H9 (cell line): ENCODE measurements around the gene FAT1. TPM values are rescaled to one million over a fixed set of nuclear protein-coding genes. Genes with fewer than 3 reads are reported as not detected.
A peak's percentile ranks its signal among the peaks of the same experiment; 100 is the strongest.

Experiments used
- DNase-seq: peaks from one replicate; pipeline ENCODE4 v3.0.0-alpha.2; 2017
- H2AFZ ChIP-seq: one replicate; pipeline ENCODE4 v1.6.1; 2013; ENCODE audit warnings: mild to moderate bottlenecking, low read length, control low read depth, moderate library complexity
- H2AK5ac ChIP-seq: 2 replicates; pipeline ENCODE4 v1.6.1; 2013; ENCODE audit warnings: low read length, control low read depth, mixed read lengths; ENCODE audit not compliant: insufficient read length
- H2BK120ac ChIP-seq: one replicate; pipeline ENCODE4 v1.6.1; 2013; ENCODE audit warnings: low read depth, mild to moderate bottlenecking, low read length, control low read depth, inconsistent platforms; ENCODE audit not compliant: poor library complexity, severe bottlenecking
- H2BK12ac ChIP-seq: 2 replicates; pipeline ENCODE4 v1.6.1; 2013; ENCODE audit warnings: low read length, control low read depth, mixed read lengths, low read depth; ENCODE audit not compliant: insufficient read length
- H2BK15ac ChIP-seq: 2 replicates; pipeline ENCODE4 v1.6.1; 2013; ENCODE audit warnings: low read depth, low read length, control low read depth
- H2BK20ac ChIP-seq: one replicate; pipeline ENCODE4 v1.6.1; 2013; ENCODE audit warnings: low read depth, mild to moderate bottlenecking, low read length, control low read depth, inconsistent platforms; ENCODE audit not compliant: poor library complexity, severe bottlenecking
- H2BK5ac ChIP-seq: 2 replicates; pipeline ENCODE4 v1.6.1; 2013; ENCODE audit warnings: low read length, control low read depth, mixed read lengths; ENCODE audit not compliant: insufficient read length
- H3K14ac ChIP-seq: 2 replicates; pipeline ENCODE4 v1.6.1; 2013; ENCODE audit warnings: low read length, control low read depth; ENCODE audit not compliant: insufficient read depth
- H3K18ac ChIP-seq: 2 replicates; pipeline ENCODE4 v1.6.1; 2013; ENCODE audit warnings: low read depth, mild to moderate bottlenecking, mixed read lengths, low read length, control low read depth; ENCODE audit not compliant: insufficient read length
- H3K23ac ChIP-seq: 2 replicates; pipeline ENCODE4 v1.6.1; 2013; ENCODE audit warnings: low read length, control low read depth, mixed read lengths, low read depth; ENCODE audit not compliant: insufficient read length
- H3K23me2 ChIP-seq: 2 replicates; pipeline ENCODE4 v1.6.1; 2013; ENCODE audit warnings: low read depth, mild to moderate bottlenecking, mixed read lengths, low read length, control low read depth; ENCODE audit not compliant: insufficient read length, poor library complexity, severe bottlenecking
- H3K27ac ChIP-seq: 2 replicates; pipeline ENCODE4 v1.5.1; 2013; ENCODE audit warnings: low read length, control low read depth, mixed read lengths, low read depth; ENCODE audit not compliant: insufficient read length
- H3K27me3 ChIP-seq: 2 replicates; pipeline ENCODE4 v1.6.1; 2013; ENCODE audit warnings: low read length, control low read depth, inconsistent platforms; ENCODE audit not compliant: insufficient read depth
- H3K4ac ChIP-seq: 2 replicates; pipeline ENCODE4 v1.6.1; 2013; ENCODE audit warnings: low read depth, mild to moderate bottlenecking, control low read depth, inconsistent platforms, low read length, moderate library complexity
- H3K4me1 ChIP-seq: 2 replicates; pipeline ENCODE4 v1.6.1; 2013; ENCODE audit warnings: low read length, control low read depth, inconsistent platforms; ENCODE audit not compliant: insufficient read depth
- H3K4me2 ChIP-seq: 2 replicates; pipeline ENCODE4 v1.6.1; 2013; ENCODE audit warnings: low read length, control low read depth, mixed read lengths; ENCODE audit not compliant: insufficient read length, insufficient read depth
- H3K56ac ChIP-seq: 2 replicates; pipeline ENCODE4 v1.6.1; 2013; ENCODE audit warnings: low read depth, mild to moderate bottlenecking, mixed read lengths, low read length, control low read depth; ENCODE audit not compliant: insufficient read length
- H3K79me1 ChIP-seq: 2 replicates; pipeline ENCODE4 v1.6.1; 2013; ENCODE audit warnings: low read depth, mild to moderate bottlenecking, moderate library complexity, low read length, control low read depth, inconsistent platforms; ENCODE audit not compliant: insufficient read depth, poor library complexity, severe bottlenecking
- H3K79me2 ChIP-seq: 2 replicates; pipeline ENCODE4 v1.6.1; 2013; ENCODE audit warnings: low read length, control low read depth, inconsistent platforms; ENCODE audit not compliant: insufficient read depth
- H3K9ac ChIP-seq: 2 replicates; pipeline ENCODE4 v1.6.1; 2013; ENCODE audit warnings: low read length, control low read depth, mixed read lengths; ENCODE audit not compliant: insufficient read length; ENCODE audit errors: extremely low read depth
- H3K9me3 ChIP-seq: one replicate; pipeline ENCODE4 v1.6.1; 2013; ENCODE audit warnings: low read depth, low read length, inconsistent platforms; ENCODE audit not compliant: control insufficient read depth
- H3T11ph ChIP-seq: one replicate; pipeline ENCODE4 v1.6.1; 2013; ENCODE audit warnings: mild to moderate bottlenecking, low read length, control low read depth, inconsistent platforms
- H4K20me1 ChIP-seq: one replicate; pipeline ENCODE4 v1.6.1; 2013; ENCODE audit not compliant: control insufficient read depth, insufficient read length, insufficient read depth
- H4K5ac ChIP-seq: 2 replicates; pipeline ENCODE4 v1.6.1; 2013; ENCODE audit warnings: low read depth, mild to moderate bottlenecking, mixed read lengths, low read length, control low read depth; ENCODE audit not compliant: insufficient read length
- H4K8ac ChIP-seq: replicated peaks from 2 replicates; pipeline ENCODE4 v1.6.1; 2013; ENCODE audit warnings: low read length, control low read depth, mixed read lengths, low read depth; ENCODE audit not compliant: insufficient read length
- H4K91ac ChIP-seq: 2 replicates; pipeline ENCODE4 v1.6.1; 2013; ENCODE audit warnings: low read depth, mild to moderate bottlenecking, moderate library complexity, mixed read lengths, low read length, control low read depth; ENCODE audit not compliant: insufficient read length
- H3K27ac Mint-ChIP-seq, 3 experiments: 2 replicates in 2 of 3; 3 replicates in 1 of 3; pipeline ENCODE4 v1.8.0; 2020 to 2021; ENCODE audit warnings: mixed read lengths in 3 of 3, mild to moderate bottlenecking in 1 of 3, moderate library complexity in 1 of 3
- H3K27me3 Mint-ChIP-seq: 2 replicates; pipeline ENCODE4 v1.8.0; 2021; ENCODE audit warnings: low read depth, mild to moderate bottlenecking, moderate library complexity, mixed read lengths
- H3K36me3 Mint-ChIP-seq, 3 experiments: 2 replicates in 2 of 3; 3 replicates in 1 of 3; pipeline ENCODE4 v1.8.0; 2020 to 2021; ENCODE audit warnings: low read depth in 3 of 3, mixed read lengths in 3 of 3; ENCODE audit not compliant: insufficient read depth in 1 of 3
- H3K4me1 Mint-ChIP-seq, 2 experiments: 2 replicates each; pipeline ENCODE4 v1.8.0; 2020; ENCODE audit warnings: mixed read lengths in 2 of 2
- H3K4me3 Mint-ChIP-seq, 2 experiments: 2 replicates in 1 of 2; 3 replicates in 1 of 2; pipeline ENCODE4 v1.8.0; 2020 to 2021; ENCODE audit warnings: mild to moderate bottlenecking in 2 of 2, mixed read lengths in 2 of 2, moderate library complexity in 1 of 2
- H3K9me3 Mint-ChIP-seq, 2 experiments: 2 replicates in 1 of 2; 3 replicates in 1 of 2; pipeline ENCODE4 v1.8.0; 2020; ENCODE audit warnings: mild to moderate bottlenecking in 2 of 2, mixed read lengths in 2 of 2, moderate library complexity in 1 of 2
- CTCF ChIP-seq: fragments of 200-600 bp; sonication (generic); conservative IDR thresholded peaks from 3 replicates; pipeline ENCODE4 v1.8.0; 2021; ENCODE audit warnings: antibody characterized with exemption, mild to moderate bottlenecking
- whole genome bisulfite sequencing: extraction: QIAGEN DNeasy Blood & Tissue Kit; methylation state at CpG from one replicate; pipeline ENCODE4 v1.1.7; 2013; ENCODE audit warnings: missing lambda C conversion rate, low lambda C conversion rate, mixed read lengths; ENCODE audit not compliant: insufficient read length; ENCODE audit errors: extremely low coverage; 5-methylcytosine and 5-hydroxymethylcytosine counted together
- total RNA-seq: library from RNA; stranded (reverse); gene quantifications from 2 replicates; pipeline ENCODE4 v1.2.1, GENCODE V29; 2021

Gene FAT1
- total RNA-seq, 1 experiment from 2014 or later: 173 TPM

DNA sequence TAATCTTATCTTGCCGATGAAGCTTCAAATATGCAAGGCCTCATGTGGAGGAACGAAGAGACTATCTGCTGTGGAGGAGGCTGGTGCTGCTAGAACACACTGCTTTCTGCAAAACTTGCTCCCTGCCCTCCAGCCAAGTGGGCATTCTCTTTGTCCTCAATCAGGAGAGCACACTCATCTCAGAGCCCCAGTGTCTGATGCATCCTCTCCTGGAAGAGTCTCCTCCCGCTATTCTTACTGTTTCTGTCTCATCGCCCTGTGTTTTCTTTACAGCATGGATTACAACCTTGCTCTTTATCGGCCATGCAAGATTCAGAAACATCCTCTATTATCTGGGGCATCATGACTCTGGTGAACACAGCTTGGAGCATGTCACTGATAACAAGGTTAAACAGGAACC is 100.1 kb downstream of the FAT1 start:
- no peak overlapping the region for H3K14ac ChIP-seq
- no peak overlapping the region for H3K4ac ChIP-seq
- no peak overlapping the region for H3K9ac ChIP-seq
- no peak overlapping the region for H3K23ac ChIP-seq
- no peak overlapping the region for H3K18ac ChIP-seq
- H3K4me2 ChIP-seq: no peak overlapping the region
- H3K79me2 ChIP-seq: no peaks in the 10 kb centered on the region
- H3K23me2 ChIP-seq: no peaks in the 10 kb centered on the region
- no peaks in the 10 kb centered on the region for H3K27me3 ChIP-seq
- H4K5ac ChIP-seq: no peak overlapping the region
- H2AK5ac ChIP-seq: no peak overlapping the region
- H3K79me1 ChIP-seq: no peaks in the 10 kb centered on the region
- H3K9me3 ChIP-seq: no peaks in the 10 kb centered on the region
- TF ChIP-seq CTCF: no peak
- H2AFZ ChIP-seq: no peak overlapping the region
- H4K20me1 ChIP-seq: no peaks in the 10 kb centered on the region
- Mint-ChIP-seq H3K27me3 (no peaks in the 10 kb centered on the region), H3K27ac (peak overlapping the region; percentile 16 to 42 (median 22); a peak in 6 of 7 replicates), H3K4me1 (peaks cover 20 to 25% of the 10 kb centered on the region in 2 experiments), H3K36me3 (peaks cover 28 to 82% (median 72%) of the 10 kb centered on the region in 3 experiments), H3K9me3 (no peaks in the 10 kb centered on the region), H3K4me3 (no peak overlapping the region)
- H4K8ac ChIP-seq: no peak overlapping the region
- H3T11ph ChIP-seq: no peak overlapping the region
- H2BK15ac ChIP-seq: no peak overlapping the region
- no peak overlapping the region for H3K56ac ChIP-seq
- H3K4me1 ChIP-seq: no peaks in the 10 kb centered on the region
- no peak overlapping the region for H4K91ac ChIP-seq
- DNase-seq: no peak
- H3K27ac ChIP-seq: no peak overlapping the region
- no peak overlapping the region for H2BK120ac ChIP-seq
- no peak overlapping the region for H2BK20ac ChIP-seq
- H2BK5ac ChIP-seq: no peak overlapping the region
- WGBS: no CpG with 5 or more reads among the region's 5 CpGs
- no peak overlapping the region for H2BK12ac ChIP-seq
